GM21619 (cell line): ENCODE results near the gene COA3.

Experiments
- ATAC-seq: cut with Tn5 transposase; IDR thresholded peaks from one replicate; pipeline ENCODE4 v1.9.1; 2021; ENCODE audit not compliant: unreplicated experiment

COA3 gene

GRCh38 chr17:42754782-42755181, 43.7 kb downstream of the COA3 start:
- ATAC-seq: no peak

GRCh38 chr17:42751628-42752027, 46.9 kb downstream of the COA3 start:
- ATAC-seq: no peak

- ATAC-seq: no peak
Measured at GRCh38 chr17:42750739-42751344, 47.7 kb downstream of the COA3 start.

- ATAC-seq: no peak
Measured at GRCh38 chr17:42748908-42749798, 49.4 kb downstream of the COA3 start.

GRCh38 chr17:42748202-42748907, 50.1 kb downstream of the COA3 start:
- ATAC-seq: no peak
